ENCODE data around the gene SAP30L.

- TF ChIP-seq, protein P1, sequence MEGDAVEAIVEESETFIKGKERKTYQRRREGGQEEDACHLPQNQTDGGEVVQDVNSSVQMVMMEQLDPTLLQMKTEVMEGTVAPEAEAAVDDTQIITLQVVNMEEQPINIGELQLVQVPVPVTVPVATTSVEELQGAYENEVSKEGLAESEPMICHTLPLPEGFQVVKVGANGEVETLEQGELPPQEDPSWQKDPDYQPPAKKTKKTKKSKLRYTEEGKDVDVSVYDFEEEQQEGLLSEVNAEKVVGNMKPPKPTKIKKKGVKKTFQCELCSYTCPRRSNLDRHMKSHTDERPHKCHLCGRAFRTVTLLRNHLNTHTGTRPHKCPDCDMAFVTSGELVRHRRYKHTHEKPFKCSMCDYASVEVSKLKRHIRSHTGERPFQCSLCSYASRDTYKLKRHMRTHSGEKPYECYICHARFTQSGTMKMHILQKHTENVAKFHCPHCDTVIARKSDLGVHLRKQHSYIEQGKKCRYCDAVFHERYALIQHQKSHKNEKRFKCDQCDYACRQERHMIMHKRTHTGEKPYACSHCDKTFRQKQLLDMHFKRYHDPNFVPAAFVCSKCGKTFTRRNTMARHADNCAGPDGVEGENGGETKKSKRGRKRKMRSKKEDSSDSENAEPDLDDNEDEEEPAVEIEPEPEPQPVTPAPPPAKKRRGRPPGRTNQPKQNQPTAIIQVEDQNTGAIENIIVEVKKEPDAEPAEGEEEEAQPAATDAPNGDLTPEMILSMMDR (conservative IDR thresholded peaks at IDR 0.05), result no peak
- TF ChIP-seq EZH2 (IDR thresholded peaks at IDR 0.05; ENCODE audit: low read depth), result no peak
Observed at GRCh38 chr5:154410786-154411185, 35.0 kb upstream of the SAP30L start.

Data from PC-9 (cell line).